Iris pigment epithelial cell (primary cell): ENCODE data around the gene PCDHA9.
"Not testable (repeated sequence)": the region's sequence is repeated elsewhere in the genome, so short reads cannot be mapped to it uniquely, and the experiment has no call there.

ENCODE experiments used
- DNase-seq: peaks from one replicate; pipeline ENCODE4 v3.0.0-alpha.2; 2011; ENCODE audit warnings: low read depth

PCDHA9 gene, protein sequence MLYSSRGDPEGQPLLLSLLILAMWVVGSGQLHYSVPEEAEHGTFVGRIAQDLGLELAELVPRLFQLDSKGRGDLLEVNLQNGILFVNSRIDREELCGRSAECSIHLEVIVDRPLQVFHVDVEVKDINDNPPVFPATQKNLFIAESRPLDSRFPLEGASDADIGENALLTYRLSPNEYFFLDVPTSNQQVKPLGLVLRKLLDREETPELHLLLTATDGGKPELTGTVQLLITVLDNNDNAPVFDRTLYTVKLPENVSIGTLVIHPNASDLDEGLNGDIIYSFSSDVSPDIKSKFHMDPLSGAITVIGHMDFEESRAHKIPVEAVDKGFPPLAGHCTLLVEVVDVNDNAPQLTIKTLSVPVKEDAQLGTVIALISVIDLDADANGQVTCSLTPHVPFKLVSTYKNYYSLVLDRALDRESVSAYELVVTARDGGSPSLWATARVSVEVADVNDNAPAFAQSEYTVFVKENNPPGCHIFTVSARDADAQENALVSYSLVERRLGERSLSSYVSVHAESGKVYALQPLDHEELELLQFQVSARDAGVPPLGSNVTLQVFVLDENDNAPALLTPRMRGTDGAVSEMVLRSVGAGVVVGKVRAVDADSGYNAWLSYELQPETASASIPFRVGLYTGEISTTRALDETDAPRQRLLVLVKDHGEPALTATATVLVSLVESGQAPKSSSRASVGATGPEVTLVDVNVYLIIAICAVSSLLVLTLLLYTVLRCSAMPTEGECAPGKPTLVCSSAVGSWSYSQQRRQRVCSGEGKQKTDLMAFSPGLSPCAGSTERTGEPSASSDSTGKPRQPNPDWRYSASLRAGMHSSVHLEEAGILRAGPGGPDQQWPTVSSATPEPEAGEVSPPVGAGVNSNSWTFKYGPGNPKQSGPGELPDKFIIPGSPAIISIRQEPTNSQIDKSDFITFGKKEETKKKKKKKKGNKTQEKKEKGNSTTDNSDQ

DNA sequence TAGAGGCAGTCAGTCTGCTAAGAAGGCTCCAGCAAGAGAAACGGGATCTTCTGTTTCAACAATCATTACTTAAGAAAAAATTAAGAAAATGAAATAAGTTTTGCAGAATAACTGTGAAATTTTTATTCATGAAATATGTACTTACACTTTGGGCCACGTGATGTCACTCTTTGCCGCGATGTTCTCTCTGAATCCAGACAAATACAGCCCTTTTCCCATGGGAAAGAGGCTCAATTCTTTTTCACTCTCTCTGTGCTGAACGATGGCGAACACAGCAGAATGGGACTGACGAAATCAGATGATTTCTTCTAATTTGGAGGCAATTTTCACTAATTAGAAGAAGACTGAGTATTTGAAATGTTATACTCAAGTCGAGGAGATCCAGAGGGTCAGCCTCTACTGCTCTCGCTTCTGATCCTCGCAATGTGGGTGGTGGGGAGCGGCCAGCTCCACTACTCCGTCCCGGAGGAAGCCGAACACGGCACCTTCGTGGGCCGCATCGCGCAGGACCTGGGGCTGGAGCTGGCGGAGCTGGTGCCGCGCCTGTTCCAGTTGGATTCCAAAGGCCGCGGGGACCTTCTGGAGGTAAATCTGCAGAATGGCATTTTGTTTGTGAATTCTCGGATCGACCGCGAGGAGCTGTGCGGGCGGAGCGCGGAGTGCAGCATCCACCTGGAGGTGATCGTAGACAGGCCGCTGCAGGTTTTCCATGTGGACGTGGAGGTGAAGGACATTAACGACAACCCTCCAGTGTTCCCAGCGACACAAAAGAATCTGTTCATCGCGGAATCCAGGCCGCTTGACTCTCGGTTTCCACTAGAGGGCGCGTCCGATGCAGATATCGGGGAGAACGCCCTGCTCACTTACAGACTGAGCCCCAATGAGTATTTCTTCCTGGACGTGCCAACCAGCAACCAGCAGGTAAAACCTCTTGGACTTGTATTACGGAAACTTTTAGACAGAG is at the start of gene PCDHA9:
PCDHA9 (plus strand) TSS at position 244 of the 964 bp plus-strand sequence; CDS start at position 358, 114 bp downstream.
- DNase-seq, result not testable (repeated sequence)

- DNase-seq, result peak; percentile 7
Measured at GRCh38 chr5:140800816-140801493, 47.2 kb upstream of the PCDHA9 start, which contains the start of gene PCDHA3. Gene PCDHA3, plus strand, starts transcription at chr5:140801057.

GRCh38 chr5:140801494-140801841 is 46.7 kb upstream of the PCDHA9 start:
- DNase-seq, result no peak

DNA sequence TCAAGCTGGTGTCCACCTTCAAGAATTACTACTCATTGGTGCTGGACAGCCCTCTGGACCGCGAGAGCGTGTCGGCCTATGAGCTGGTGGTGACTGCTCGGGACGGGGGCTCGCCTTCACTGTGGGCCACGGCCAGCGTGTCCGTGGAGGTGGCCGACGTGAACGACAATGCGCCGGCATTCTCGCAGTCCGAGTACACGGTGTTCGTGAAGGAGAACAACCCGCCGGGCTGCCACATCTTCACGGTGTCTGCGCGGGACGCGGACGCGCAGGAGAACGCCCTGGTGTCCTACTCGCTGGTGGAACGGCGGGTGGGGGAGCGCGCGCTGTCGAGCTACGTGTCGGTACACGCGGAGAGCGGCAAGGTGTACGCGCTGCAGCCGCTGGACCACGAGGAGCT is 45.8 kb upstream of the PCDHA9 start:
- DNase-seq, result not testable (repeated sequence)

- DNase-seq, result no peak
Measured at GRCh38 chr5:140802781-140803271, 45.4 kb upstream of the PCDHA9 start.

GRCh38 chr5:140806834-140807775 is 41.1 kb upstream of the PCDHA9 start, which contains the start of gene PCDHA4:
Gene PCDHA4, plus strand, starts transcription at chr5:140807068.
- DNase-seq, result peak; percentile 3

DNA sequence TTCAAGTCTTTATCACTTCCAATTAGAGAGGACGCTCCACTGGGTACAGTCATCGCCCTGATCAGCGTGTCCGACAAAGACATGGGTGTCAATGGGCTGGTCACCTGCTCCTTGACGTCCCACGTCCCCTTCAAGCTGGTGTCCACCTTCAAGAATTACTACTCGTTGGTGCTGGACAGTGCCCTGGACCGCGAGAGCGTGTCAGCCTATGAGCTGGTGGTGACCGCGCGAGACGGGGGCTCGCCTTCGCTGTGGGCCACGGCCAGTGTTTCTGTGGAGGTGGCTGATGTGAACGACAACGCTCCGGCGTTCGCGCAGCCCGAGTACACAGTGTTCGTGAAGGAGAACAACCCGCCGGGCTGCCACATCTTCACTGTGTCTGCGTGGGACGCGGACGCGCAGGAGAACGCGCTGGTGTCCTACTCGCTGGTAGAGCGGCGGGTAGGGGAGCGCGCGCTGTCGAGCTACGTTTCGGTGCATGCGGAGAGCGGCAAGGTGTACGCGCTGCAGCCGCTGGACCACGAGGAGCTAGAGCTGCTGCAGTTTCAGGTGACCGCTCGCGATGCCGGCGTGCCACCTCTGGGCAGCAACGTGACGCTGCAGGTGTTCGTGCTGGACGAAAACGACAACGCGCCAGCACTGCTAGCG is 39.8 kb upstream of the PCDHA9 start:
- DNase-seq, result not testable (repeated sequence)

GRCh38 chr5:140808889-140809291 is 39.3 kb upstream of the PCDHA9 start:
- no peak for DNase-seq

DNA sequence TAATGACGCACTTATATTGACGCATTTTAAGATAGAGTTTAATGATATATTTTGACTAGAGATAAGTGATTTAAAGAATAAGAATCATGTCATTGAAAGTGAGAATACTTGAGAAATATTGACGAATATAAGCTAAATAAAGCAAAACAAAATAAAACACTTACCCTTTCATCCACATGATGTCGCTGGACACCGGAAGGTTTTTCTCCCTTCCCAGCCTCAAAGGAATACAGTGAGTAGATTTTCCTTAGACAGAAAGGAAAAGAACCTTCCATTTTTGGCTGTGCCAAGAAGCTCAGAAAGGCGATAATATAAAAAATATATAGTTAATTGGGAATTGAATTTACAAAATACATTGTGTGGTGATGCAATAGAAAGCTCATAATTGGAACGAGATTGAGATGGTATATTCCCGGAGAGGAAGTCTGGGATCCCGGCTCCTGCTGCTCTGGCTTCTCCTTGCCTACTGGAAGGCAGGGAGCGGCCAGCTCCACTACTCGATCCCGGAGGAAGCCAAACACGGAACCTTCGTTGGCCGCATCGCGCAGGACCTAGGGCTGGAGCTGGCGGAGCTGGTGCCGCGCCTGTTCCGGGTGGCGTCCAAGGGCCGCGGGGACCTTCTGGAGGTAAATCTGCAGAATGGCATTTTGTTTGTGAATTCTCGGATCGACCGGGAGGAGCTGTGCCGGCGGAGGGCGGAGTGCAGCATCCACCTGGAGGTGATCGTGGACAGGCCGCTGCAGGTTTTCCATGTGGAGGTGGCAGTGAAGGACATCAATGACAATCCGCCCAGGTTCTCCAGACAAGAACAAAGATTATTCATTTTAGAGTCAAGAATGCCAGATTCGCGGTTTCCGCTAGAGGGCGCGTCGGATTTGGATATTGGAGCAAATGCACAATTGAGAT is 26.6 kb upstream of the PCDHA9 start, which contains the start of gene PCDHA5:
PCDHA5 (plus strand) TSS at position 239 of the 906 bp plus-strand sequence.
- peak; percentile 7 for DNase-seq

- no peak for DNase-seq
Measured at GRCh38 chr5:140822281-140822629, 25.9 kb upstream of the PCDHA9 start.

- DNase-seq, result not testable (repeated sequence)
Measured at GRCh38 chr5:140822969-140823368, 25.2 kb upstream of the PCDHA9 start.

DNA sequence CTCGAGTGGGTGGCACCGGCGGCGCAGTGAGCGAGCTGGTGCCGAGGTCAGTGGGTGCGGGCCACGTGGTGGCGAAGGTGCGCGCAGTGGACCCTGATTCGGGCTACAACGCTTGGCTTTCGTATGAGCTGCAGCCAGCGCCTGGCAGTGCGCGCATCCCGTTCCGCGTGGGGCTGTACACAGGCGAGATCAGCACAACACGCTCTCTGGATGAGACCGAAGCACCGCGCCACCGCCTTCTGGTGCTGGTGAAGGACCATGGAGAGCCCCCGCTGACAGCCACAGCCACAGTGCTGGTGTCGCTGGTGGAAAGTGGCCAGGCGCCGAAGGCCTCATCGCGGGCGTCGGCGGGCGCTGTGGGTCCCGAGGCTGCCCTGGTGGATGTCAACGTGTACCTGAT is 24.7 kb upstream of the PCDHA9 start:
- DNase-seq, result no peak

DNA sequence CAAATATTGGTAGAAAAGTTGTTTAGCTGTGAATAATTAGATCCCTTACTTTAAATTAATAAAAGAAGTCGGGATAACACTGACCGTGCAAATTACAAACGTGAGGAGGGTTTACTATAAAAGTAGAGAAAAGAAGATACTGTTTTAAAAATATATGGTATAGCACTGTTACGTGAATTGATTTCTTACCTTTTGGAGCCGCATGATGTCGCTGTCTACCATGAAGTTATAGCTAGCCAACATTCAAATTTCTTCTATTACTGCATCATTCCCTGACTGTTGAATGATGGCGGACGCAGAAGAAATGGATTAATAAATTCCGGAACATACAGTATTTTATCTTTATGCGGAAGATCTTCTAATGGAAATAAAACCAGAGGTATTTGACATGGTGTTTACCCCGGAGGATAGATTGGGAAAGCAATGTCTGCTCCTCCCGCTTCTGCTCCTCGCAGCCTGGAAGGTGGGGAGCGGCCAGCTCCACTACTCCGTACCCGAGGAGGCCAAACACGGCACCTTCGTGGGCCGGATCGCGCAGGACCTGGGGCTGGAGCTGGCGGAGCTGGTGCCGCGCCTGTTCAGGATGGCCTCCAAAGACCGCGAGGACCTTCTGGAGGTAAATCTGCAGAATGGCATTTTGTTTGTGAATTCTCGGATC is 20.3 kb upstream of the PCDHA9 start, which contains the start of gene PCDHA6:
PCDHA6 (plus strand) TSS at position 257 of the 658 bp plus-strand sequence; CDS start at position 389, 132 bp downstream.
- DNase-seq, result peak; percentile 6

GRCh38 chr5:140828362-140828737 is 19.8 kb upstream of the PCDHA9 start:
- DNase-seq, result no peak

DNA sequence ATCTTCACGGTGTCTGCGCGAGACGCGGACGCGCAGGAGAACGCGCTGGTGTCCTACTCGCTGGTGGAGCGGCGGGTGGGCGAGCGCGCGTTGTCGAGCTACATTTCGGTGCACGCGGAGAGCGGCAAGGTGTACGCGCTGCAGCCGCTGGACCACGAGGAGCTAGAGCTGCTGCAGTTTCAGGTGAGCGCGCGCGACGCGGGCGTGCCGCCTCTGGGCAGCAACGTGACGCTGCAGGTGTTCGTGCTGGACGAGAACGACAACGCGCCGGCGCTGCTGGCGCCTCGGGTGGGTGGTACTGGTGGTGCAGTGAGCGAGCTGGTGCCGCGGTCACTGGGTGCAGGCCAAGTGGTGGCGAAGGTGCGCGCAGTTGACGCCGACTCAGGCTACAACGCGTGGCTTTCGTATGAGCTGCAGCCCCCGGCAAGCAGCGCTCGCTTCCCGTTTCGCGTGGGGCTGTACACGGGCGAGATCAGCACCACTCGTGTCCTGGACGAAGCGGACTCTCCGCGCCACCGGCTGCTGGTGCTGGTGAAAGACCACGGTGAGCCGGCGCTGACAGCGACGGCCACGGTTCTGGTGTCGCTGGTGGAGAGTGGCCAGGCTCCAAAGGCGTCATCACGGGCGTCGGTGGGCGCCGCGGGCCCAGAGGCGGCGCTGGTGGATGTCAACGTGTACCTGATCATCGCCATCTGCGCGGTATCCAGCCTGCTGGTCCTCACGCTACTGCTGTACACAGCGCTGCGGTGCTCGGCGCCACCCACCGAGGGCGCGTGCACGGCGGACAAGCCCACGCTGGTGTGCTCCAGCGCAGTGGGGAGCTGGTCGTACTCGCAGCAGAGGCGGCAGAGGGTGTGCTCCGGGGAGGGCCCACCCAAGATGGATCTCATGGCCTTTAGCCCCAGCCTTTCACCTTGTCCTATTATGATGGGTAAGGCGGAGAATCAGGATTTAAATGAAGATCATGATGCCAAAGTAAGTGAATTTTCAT is 18.4 kb upstream of the PCDHA9 start:
- not testable (repeated sequence) for DNase-seq

- DNase-seq, result peak; percentile 12
Measured at GRCh38 chr5:140833993-140834392, 14.2 kb upstream of the PCDHA9 start, which contains the start of gene PCDHA7. Gene PCDHA7, plus strand, starts transcription at chr5:140834269. Its CDS starts 115 bp downstream, at chr5:140834384.
